HepG2 (cell line): ENCODE results near the gene CAPRIN1. TPM values are rescaled to one million over a fixed set of nuclear protein-coding genes. Genes with fewer than 3 reads are reported as not detected.

Experiments
- MAFF ChIP-seq: IDR thresholded peaks from 2 replicates; pipeline ENCODE4 v1.6.1; 2011; ENCODE audit warnings: low read depth, low read length, improper control_type of control experiment
- MAFK ChIP-seq, 2 experiments: IDR thresholded peaks in 1 of 2; conservative IDR thresholded peaks in 1 of 2; 2 replicates each; pipeline ENCODE4 v1.6.1; 2011; ENCODE audit warnings: improper control_type of control experiment in 2 of 2, low read length in 2 of 2
- MBD4 ChIP-seq: IDR thresholded peaks from 2 replicates; pipeline ENCODE4 v1.6.1; 2012; ENCODE audit warnings: low read length, inconsistent platforms, borderline replicate concordance
- NR0B2 ChIP-seq: sonication (generic); formaldehyde crosslinking; IDR thresholded peaks from 2 replicates; pipeline ENCODE4 v1.4.0; 2020; ENCODE audit warnings: mild to moderate bottlenecking, missing genetic modification reagents
- PLRG1 ChIP-seq: fragments of 450-650 bp; conservative IDR thresholded peaks from 2 replicates; pipeline ENCODE4 v1.6.1; 2016
- REL ChIP-seq: sonication (generic); formaldehyde crosslinking; conservative IDR thresholded peaks from 2 replicates; pipeline ENCODE4 v1.8.0; 2022; ENCODE audit warnings: mild to moderate bottlenecking, missing genetic modification reagents, moderate library complexity
- ZBTB7A ChIP-seq: sonication (generic); formaldehyde crosslinking; IDR thresholded peaks from 2 replicates; pipeline ENCODE4 v1.8.0; 2022; ENCODE audit warnings: mild to moderate bottlenecking, missing genetic modification reagents
- ZNF598 ChIP-seq: sonication (generic); formaldehyde crosslinking; IDR thresholded peaks from 2 replicates; pipeline ENCODE4 v1.5.1; 2020; ENCODE audit warnings: mild to moderate bottlenecking, missing genetic modification reagents, borderline replicate concordance
- polyA plus RNA-seq, 8 experiments: library from polyadenylated mRNA; depleted of rRNA in 3 of 8; stranded (reverse) in 7 of 8; unstranded in 1 of 8; fragments of >200 nt; fragmentation: Illumina TruSeq in 4 of 8; extraction: Trizol in 4 of 8; gene quantifications; 2 replicates each; pipeline versions ENCODE4 v1.2.1 to v1.2.3, GENCODE V29; 2011 to 2016; ENCODE audit warnings: low read depth in 4 of 8, missing spikeins in 1 of 8, mixed read lengths in 1 of 8; ENCODE audit not compliant: insufficient read depth in 1 of 8
- total RNA-seq, 5 experiments: library from RNA; depleted of rRNA; stranded (reverse); fragments of >200 nt; fragmentation: Illumina TruSeq; extraction: Trizol; gene quantifications; 2 replicates each; pipeline ENCODE4 v1.2.3, GENCODE V29; 2016; ENCODE audit warnings: low read depth in 1 of 5
- TF ChIP-seq, protein P1 (sequence below), 2 experiments: fragments of 450-650 bp in 1 of 2; sonication (generic) in 1 of 2; formaldehyde crosslinking in 1 of 2; IDR thresholded peaks; 2 replicates each; pipeline versions ENCODE4 v1.6.1 to v1.8.0; 2016 to 2022; ENCODE audit warnings: antibody characterized with exemption in 1 of 2, mild to moderate bottlenecking in 1 of 2, missing genetic modification reagents in 1 of 2
- TF ChIP-seq, protein P2 (sequence below): IDR thresholded peaks from 2 replicates; pipeline ENCODE4 v1.6.1; 2016; ENCODE audit warnings: low read depth, borderline replicate concordance
- TF ChIP-seq, protein P3 (sequence below): sonication (generic); formaldehyde crosslinking; conservative IDR thresholded peaks from 2 replicates; pipeline ENCODE4 v1.5.0; 2020; ENCODE audit warnings: missing genetic modification reagents

The CAPRIN1 gene
- total and polyA plus RNA-seq, 2 of the 13 experiments (the other 11 are each of a cell fraction or from before 2014, with no cell fraction given) = 114 to 162 TPM

DNA sequence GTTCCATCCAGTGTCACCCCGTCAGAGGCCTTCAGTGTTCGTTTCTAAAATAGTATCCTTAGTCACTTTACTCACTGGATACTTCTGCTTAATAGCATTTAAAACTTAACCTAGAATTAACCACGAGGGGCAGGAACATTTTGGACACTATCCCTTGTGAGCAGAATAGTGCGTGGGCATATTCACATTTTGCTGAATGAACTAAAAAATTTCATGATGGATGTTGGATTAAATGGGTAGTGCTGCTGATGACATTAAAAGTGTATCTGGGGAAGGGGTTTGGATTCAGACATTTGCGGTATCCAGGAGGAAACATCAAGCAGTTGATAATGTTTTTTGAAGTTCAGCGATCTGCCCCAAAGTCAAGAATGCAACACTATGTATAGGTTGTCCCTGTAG is 53.1 kb downstream of the CAPRIN1 start (continued):
- TF ChIP-seq, protein P1, sequence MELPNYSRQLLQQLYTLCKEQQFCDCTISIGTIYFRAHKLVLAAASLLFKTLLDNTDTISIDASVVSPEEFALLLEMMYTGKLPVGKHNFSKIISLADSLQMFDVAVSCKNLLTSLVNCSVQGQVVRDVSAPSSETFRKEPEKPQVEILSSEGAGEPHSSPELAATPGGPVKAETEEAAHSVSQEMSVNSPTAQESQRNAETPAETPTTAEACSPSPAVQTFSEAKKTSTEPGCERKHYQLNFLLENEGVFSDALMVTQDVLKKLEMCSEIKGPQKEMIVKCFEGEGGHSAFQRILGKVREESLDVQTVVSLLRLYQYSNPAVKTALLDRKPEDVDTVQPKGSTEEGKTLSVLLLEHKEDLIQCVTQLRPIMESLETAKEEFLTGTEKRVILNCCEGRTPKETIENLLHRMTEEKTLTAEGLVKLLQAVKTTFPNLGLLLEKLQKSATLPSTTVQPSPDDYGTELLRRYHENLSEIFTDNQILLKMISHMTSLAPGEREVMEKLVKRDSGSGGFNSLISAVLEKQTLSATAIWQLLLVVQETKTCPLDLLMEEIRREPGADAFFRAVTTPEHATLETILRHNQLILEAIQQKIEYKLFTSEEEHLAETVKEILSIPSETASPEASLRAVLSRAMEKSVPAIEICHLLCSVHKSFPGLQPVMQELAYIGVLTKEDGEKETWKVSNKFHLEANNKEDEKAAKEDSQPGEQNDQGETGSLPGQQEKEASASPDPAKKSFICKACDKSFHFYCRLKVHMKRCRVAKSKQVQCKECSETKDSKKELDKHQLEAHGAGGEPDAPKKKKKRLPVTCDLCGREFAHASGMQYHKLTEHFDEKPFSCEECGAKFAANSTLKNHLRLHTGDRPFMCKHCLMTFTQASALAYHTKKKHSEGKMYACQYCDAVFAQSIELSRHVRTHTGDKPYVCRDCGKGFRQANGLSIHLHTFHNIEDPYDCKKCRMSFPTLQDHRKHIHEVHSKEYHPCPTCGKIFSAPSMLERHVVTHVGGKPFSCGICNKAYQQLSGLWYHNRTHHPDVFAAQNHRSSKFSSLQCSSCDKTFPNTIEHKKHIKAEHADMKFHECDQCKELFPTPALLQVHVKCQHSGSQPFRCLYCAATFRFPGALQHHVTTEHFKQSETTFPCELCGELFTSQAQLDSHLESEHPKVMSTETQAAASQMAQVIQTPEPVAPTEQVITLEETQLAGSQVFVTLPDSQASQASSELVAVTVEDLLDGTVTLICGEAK (IDR thresholded peaks at IDR 0.05) = no peak
- TF ChIP-seq, protein P1 (CRISPR knock-in tag; IDR thresholded peaks at IDR 0.05) = no peak
- TF ChIP-seq NR0B2 (CRISPR knock-in tag) = no peak
- TF ChIP-seq MAFF = 0 out of 2 replicates have a peak, but pooled peaks have one; percentile 27
- 0 out of 4 replicates have a peak, but pooled peaks have one; percentile 15 to 16 for TF ChIP-seq MAFK (conservative IDR thresholded peaks at IDR 0.05 in 1 of 2, IDR thresholded peaks at IDR 0.05 in 1 of 2; ENCODE audit: low read length in 2 of 2)
- no peak for TF ChIP-seq ZNF598
- TF ChIP-seq, protein P2, sequence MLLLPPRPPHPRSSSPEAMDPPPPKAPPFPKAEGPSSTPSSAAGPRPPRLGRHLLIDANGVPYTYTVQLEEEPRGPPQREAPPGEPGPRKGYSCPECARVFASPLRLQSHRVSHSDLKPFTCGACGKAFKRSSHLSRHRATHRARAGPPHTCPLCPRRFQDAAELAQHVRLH (CRISPR knock-in tag) = no peak
- TF ChIP-seq MBD4 = peak; percentile 59; the same call in 1 of the 2 replicates
- TF ChIP-seq, protein P3, sequence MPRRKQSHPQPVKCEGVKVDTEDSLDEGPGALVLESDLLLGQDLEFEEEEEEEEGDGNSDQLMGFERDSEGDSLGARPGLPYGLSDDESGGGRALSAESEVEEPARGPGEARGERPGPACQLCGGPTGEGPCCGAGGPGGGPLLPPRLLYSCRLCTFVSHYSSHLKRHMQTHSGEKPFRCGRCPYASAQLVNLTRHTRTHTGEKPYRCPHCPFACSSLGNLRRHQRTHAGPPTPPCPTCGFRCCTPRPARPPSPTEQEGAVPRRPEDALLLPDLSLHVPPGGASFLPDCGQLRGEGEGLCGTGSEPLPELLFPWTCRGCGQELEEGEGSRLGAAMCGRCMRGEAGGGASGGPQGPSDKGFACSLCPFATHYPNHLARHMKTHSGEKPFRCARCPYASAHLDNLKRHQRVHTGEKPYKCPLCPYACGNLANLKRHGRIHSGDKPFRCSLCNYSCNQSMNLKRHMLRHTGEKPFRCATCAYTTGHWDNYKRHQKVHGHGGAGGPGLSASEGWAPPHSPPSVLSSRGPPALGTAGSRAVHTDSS (CRISPR knock-in tag) = no peak
- TF ChIP-seq REL (CRISPR knock-in tag) = 0 out of 2 replicates have a peak, but pooled peaks have one; percentile 9
- no peak for TF ChIP-seq PLRG1
- no peak for TF ChIP-seq ZBTB7A (CRISPR knock-in tag)
